A549 (cell line): ENCODE measurements around the gene EBF4. TPM values are rescaled to one million over a fixed set of nuclear protein-coding genes. Genes with fewer than 3 reads are reported as not detected.

Experiments used
- ATAC-seq, 2 experiments: fragments of 200-7000 bp in 1 of 2; fragments of >200 bp in 1 of 2; cut with Nextera tagmentation in 1 of 2; cut with Tn5 transposase in 1 of 2; 3 replicates each; pipeline versions ENCODE4 v1.8.0 to v1.9.1; 2018 to 2020; ENCODE audit warnings: mild to moderate bottlenecking in 1 of 2, moderate library complexity in 1 of 2
- CTCF ChIA-PET: fragments of 300-600 bp; sonication (Branson Sonifier 250); formaldehyde crosslinking; extraction: SDS; loops from one replicate; lab custom pipeline; 2021; ENCODE audit warnings: antibody characterized with exemption, inconsistent platforms; lab: Yijun Ruan, JAX
- POLR2A ChIA-PET: fragments of 350-600 bp; formaldehyde crosslinking; extraction: SDS; loops from one replicate; lab custom pipeline; 2021; ENCODE audit warnings: antibody characterized with exemption, inconsistent platforms; lab: Yijun Ruan, JAX
- DNase-seq, 2 experiments: peaks; one replicate each; pipeline versions ENCODE4 v3.0.0 to v3.0.0-alpha.2; 2011 to 2016; ENCODE audit warnings: low read depth in 1 of 2, low spot score in 1 of 2
- FAIRE-seq: peaks from 2 replicates; lab custom pipeline; 2011; peaks lifted over from hg19 to GRCh38; lab: Jason Lieb, UNC
- H3K27ac ChIP-seq, 2 experiments: fragments of >200 bp; sonication (Bioruptor Twin); formaldehyde crosslinking; 3 replicates each; pipeline ENCODE4 v1.5.1; 2016 to 2017
- H3K4me1 ChIP-seq: fragments of >200 bp; sonication (Bioruptor Twin); formaldehyde crosslinking; 3 replicates; pipeline ENCODE4 v1.6.1; 2016
- H3K4me2 ChIP-seq: fragments of >200 bp; sonication (Bioruptor Twin); formaldehyde crosslinking; 3 replicates; pipeline ENCODE4 v1.6.1; 2016
- H3K4me3 ChIP-seq: fragments of >200 bp; sonication (Bioruptor Twin); formaldehyde crosslinking; 3 replicates; pipeline ENCODE4 v1.5.1; 2016
- H3K9me3 ChIP-seq: fragments of >200 bp; sonication (Bioruptor Twin); formaldehyde crosslinking; 3 replicates; pipeline ENCODE4 v1.6.1; 2016
- BHLHE40 ChIP-seq: IDR thresholded peaks from 2 replicates; pipeline ENCODE4 v1.6.1; 2012; ENCODE audit warnings: low read depth, low read length, inconsistent platforms
- CBX2 ChIP-seq: fragments of 200-600 bp; sonication (generic); IDR thresholded peaks from 2 replicates; pipeline ENCODE4 v1.6.1; 2016; ENCODE audit warnings: low read depth, mild to moderate bottlenecking, borderline replicate concordance
- CHD2 ChIP-seq: fragments of 150-350 bp; IDR thresholded peaks from 2 replicates; pipeline ENCODE4 v1.6.1; 2014; ENCODE audit warnings: low read length; ENCODE audit not compliant: partially characterized antibody
- EHF ChIP-seq: fragments of 250-450 bp; sonication (Bioruptor Pico); IDR thresholded peaks from 2 replicates; pipeline ENCODE4 v1.5.0; 2020; ENCODE audit warnings: mild to moderate bottlenecking
- ELK1 ChIP-seq: fragments of 150-350 bp; IDR thresholded peaks from 2 replicates; pipeline ENCODE4 v1.6.1; 2014; ENCODE audit warnings: low read depth, mild to moderate bottlenecking, low read length
- EP300 ChIP-seq, 2 experiments: fragments of >200 bp; sonication (Bioruptor Twin); formaldehyde crosslinking; IDR thresholded peaks; 2 replicates in 1 of 2; 3 replicates in 1 of 2; pipeline ENCODE4 v1.6.1; 2016 to 2017
- GATA3 ChIP-seq: IDR thresholded peaks from 2 replicates; pipeline ENCODE4 v1.6.1; 2012; ENCODE audit warnings: borderline replicate concordance
- HES2 ChIP-seq: fragments of >200 bp; sonication (Bioruptor Twin); formaldehyde crosslinking; IDR thresholded peaks from 2 replicates; pipeline ENCODE4 v1.6.1; 2016
- HEYL ChIP-seq: fragments of 250-450 bp; sonication (Bioruptor Pico); IDR thresholded peaks from 2 replicates; pipeline ENCODE4 v1.8.0; 2021; ENCODE audit warnings: mild to moderate bottlenecking, moderate library complexity
- HMGXB4 ChIP-seq: fragments of 250-450 bp; sonication (Bioruptor Pico); IDR thresholded peaks from 2 replicates; pipeline ENCODE4 v1.5.0; 2021; ENCODE audit warnings: mild to moderate bottlenecking, moderate library complexity, borderline replicate concordance
- HOXA7 ChIP-seq: fragments of 250-450 bp; sonication (Bioruptor Pico); IDR thresholded peaks from 2 replicates; pipeline ENCODE4 v1.5.0; 2020; ENCODE audit warnings: mild to moderate bottlenecking, moderate library complexity
- HOXB13 ChIP-seq: fragments of 250-450 bp; sonication (Bioruptor Pico); IDR thresholded peaks from 2 replicates; pipeline ENCODE4 v1.5.0; 2020; ENCODE audit warnings: low read depth, mild to moderate bottlenecking, moderate library complexity
- HOXB5 ChIP-seq: fragments of 250-450 bp; sonication (Bioruptor Pico); IDR thresholded peaks from 2 replicates; pipeline ENCODE4 v1.5.0; 2020; ENCODE audit warnings: mild to moderate bottlenecking, moderate library complexity
- MAFK ChIP-seq: fragments of 450-650 bp; IDR thresholded peaks from 2 replicates; pipeline ENCODE4 v1.6.1; 2014; ENCODE audit not compliant: partially characterized antibody
- POLR2A ChIP-seq: IDR thresholded peaks from 2 replicates; pipeline ENCODE4 v1.6.1; 2012; ENCODE audit warnings: mild to moderate bottlenecking, low read length
- POLR2AphosphoS2 ChIP-seq: conservative IDR thresholded peaks from 2 replicates; pipeline ENCODE4 v1.6.1; 2012; ENCODE audit warnings: low read length, improper control_type of control experiment, inconsistent platforms
- TP53 ChIP-seq: fragments of 250-450 bp; sonication (Bioruptor Pico); IDR thresholded peaks from 2 replicates; pipeline ENCODE4 v1.5.0; 2021; ENCODE audit warnings: mild to moderate bottlenecking, moderate library complexity
- ZFP36 ChIP-seq: fragments of 450-650 bp; IDR thresholded peaks from 2 replicates; pipeline ENCODE4 v1.6.1; 2014; ENCODE audit warnings: borderline replicate concordance; ENCODE audit not compliant: partially characterized antibody
- ZNF302 ChIP-seq: fragments of 250-450 bp; sonication (Bioruptor Pico); IDR thresholded peaks from 2 replicates; pipeline ENCODE4 v1.9.0; 2021; ENCODE audit warnings: inconsistent platforms, mild to moderate bottlenecking, moderate library complexity
- ZSCAN20 ChIP-seq: fragments of 250-450 bp; sonication (Bioruptor Pico); IDR thresholded peaks from 2 replicates; pipeline ENCODE4 v1.8.0; 2022; ENCODE audit warnings: mild to moderate bottlenecking, moderate library complexity
- WGBS: methylation state at CpG from one replicate; pipeline ENCODE4 v1.1.6; 2017; ENCODE audit errors: missing lambda C conversion rate; 5-methylcytosine and 5-hydroxymethylcytosine counted together
- polyA plus RNA-seq, 4 experiments: library from polyadenylated mRNA; depleted of rRNA in 3 of 4; stranded (reverse); fragments of >200 nt; fragmentation: RNase III in 1 of 4; extraction: RNeasy Plus Mini Kit Qiagen cat#74134 plus additional on column Dnase treatment in 1 of 4; gene quantifications; 2 replicates in 3 of 4; 3 replicates in 1 of 4; pipeline ENCODE4 v1.2.3, GENCODE V29; 2011 to 2017
- TF ChIP-seq, protein P1 (sequence below): fragments of 200-600 bp; sonication (generic); IDR thresholded peaks from 2 replicates; pipeline ENCODE4 v1.6.1; 2016; ENCODE audit warnings: antibody characterized with exemption, mild to moderate bottlenecking, moderate library complexity
- TF ChIP-seq, protein P2 (sequence below): IDR thresholded peaks from 2 replicates; pipeline ENCODE4 v1.6.1; 2012

The EBF4 gene
- polyA plus RNA-seq, 2 of the 4 experiments (the other 2 are of a cell fraction) = 2.2 to 3.2 TPM

- ATAC-seq (no peak), FAIRE-seq (no peak), DNase-seq (no peak)
- no peak overlapping the region for H3K27ac ChIP-seq
- CTCF ChIA-PET = interaction anchor here (1.3 to 4.5 kb wide), 2 partner anchors 16 to 23 kb away, joined by 3 to 21 read pairs; no protein-coding TSS in a partner anchor
- TF ChIP-seq ZSCAN20 (CRISPR knock-in tag) (no peak), ZFP36 (no peak), GATA3 (no peak), ZNF302 (CRISPR knock-in tag) (no peak), BHLHE40 (no peak), EHF (no peak), CHD2 (no peak), POLR2AphosphoS2 (no peak), HOXA7 (CRISPR knock-in tag) (no peak), HES2 (no peak), HMGXB4 (CRISPR knock-in tag) (no peak), MAFK (no peak), POLR2A (no peak), ELK1 (no peak), HOXB5 (CRISPR knock-in tag) (no peak), EP300 (IDR thresholded peaks at IDR 0.05) (no peak), HEYL (CRISPR knock-in tag) (no peak)
- 41% methylated on average over 3 of the region's 3 CpGs for WGBS
- POLR2A ChIA-PET = no interaction called here
- H3K4me2 ChIP-seq = no peak overlapping the region
- H3K4me1 ChIP-seq = no peaks in the 10 kb centered on the region
- peaks cover 28% of the 10 kb centered on the region for H3K9me3 ChIP-seq
- H3K4me3 ChIP-seq = no peak overlapping the region
Measured at GRCh38 chr20:2736441-2736840, 43.9 kb downstream of the EBF4 start.

- ATAC-seq = no peak
- TF ChIP-seq, protein P1, sequence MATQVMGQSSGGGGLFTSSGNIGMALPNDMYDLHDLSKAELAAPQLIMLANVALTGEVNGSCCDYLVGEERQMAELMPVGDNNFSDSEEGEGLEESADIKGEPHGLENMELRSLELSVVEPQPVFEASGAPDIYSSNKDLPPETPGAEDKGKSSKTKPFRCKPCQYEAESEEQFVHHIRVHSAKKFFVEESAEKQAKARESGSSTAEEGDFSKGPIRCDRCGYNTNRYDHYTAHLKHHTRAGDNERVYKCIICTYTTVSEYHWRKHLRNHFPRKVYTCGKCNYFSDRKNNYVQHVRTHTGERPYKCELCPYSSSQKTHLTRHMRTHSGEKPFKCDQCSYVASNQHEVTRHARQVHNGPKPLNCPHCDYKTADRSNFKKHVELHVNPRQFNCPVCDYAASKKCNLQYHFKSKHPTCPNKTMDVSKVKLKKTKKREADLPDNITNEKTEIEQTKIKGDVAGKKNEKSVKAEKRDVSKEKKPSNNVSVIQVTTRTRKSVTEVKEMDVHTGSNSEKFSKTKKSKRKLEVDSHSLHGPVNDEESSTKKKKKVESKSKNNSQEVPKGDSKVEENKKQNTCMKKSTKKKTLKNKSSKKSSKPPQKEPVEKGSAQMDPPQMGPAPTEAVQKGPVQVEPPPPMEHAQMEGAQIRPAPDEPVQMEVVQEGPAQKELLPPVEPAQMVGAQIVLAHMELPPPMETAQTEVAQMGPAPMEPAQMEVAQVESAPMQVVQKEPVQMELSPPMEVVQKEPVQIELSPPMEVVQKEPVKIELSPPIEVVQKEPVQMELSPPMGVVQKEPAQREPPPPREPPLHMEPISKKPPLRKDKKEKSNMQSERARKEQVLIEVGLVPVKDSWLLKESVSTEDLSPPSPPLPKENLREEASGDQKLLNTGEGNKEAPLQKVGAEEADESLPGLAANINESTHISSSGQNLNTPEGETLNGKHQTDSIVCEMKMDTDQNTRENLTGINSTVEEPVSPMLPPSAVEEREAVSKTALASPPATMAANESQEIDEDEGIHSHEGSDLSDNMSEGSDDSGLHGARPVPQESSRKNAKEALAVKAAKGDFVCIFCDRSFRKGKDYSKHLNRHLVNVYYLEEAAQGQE = no peak
- no peak for TF ChIP-seq ZNF302 (CRISPR knock-in tag)
- TF ChIP-seq, protein P2, sequence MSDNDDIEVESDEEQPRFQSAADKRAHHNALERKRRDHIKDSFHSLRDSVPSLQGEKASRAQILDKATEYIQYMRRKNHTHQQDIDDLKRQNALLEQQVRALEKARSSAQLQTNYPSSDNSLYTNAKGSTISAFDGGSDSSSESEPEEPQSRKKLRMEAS = no peak
- no peak for TF ChIP-seq CBX2
- no peak for TF ChIP-seq HOXB13 (CRISPR knock-in tag)
- no peak for TF ChIP-seq TP53
- H3K4me2 ChIP-seq = no peak overlapping the region
- ChIA-PET CTCF (interaction anchor here (0.9 to 4.7 kb wide), 4 partner anchors 14 to 262 kb away, joined by 3 to 31 read pairs (median 6); no protein-coding TSS in a partner anchor), POLR2A (no interaction called here)
- H3K9me3 ChIP-seq = peaks cover 8% of the 10 kb centered on the region; the same call in 1 of the 3 replicates
- no peak for DNase-seq
- no peak overlapping the region for H3K27ac ChIP-seq
- FAIRE-seq = no peak
- H3K4me3 ChIP-seq = no peak overlapping the region
- 54% methylated on average over 8 of the region's 8 CpGs for WGBS
- H3K4me1 ChIP-seq = peaks cover 7% of the 10 kb centered on the region; the same call in 2 of the 3 replicates
Measured at GRCh38 chr20:2738331-2739041, 45.9 kb downstream of the EBF4 start.
